H1 (cell line): ENCODE measurements around the gene EXD2. TPM values are rescaled to one million over a fixed set of nuclear protein-coding genes. Genes with fewer than 3 reads are reported as not detected.
A peak's percentile ranks its signal among the peaks of the same experiment; 100 is the strongest.

Experiments
- CTCF ChIA-PET: fragments of 300-600 bp; sonication (Branson Sonifier 250); formaldehyde crosslinking; loops from one replicate; lab custom pipeline; 2021; ENCODE audit not compliant: partially characterized antibody; lab: Charles Lee
- POLR2A ChIA-PET: fragments of 300-600 bp; sonication (Branson Sonifier 250); formaldehyde crosslinking; loops from one replicate; lab custom pipeline; 2021; ENCODE audit warnings: inconsistent platforms; ENCODE audit not compliant: partially characterized antibody; lab: Charles Lee
- DNase-seq, 2 experiments: peaks; one replicate each; pipeline versions ENCODE4 v3.0.0 to v3.0.0-alpha.2; 2010 to 2022; ENCODE audit warnings: low spot score in 2 of 2, low read depth in 1 of 2, mixed read lengths in 1 of 2
- FAIRE-seq: peaks from 2 replicates; lab custom pipeline; 2011; peaks lifted over from hg19 to GRCh38; lab: Jason Lieb, UNC
- H2AFZ ChIP-seq: 2 replicates; pipeline ENCODE4 v1.8.1; 2012; ENCODE audit warnings: low read length, inconsistent platforms
- H2AK5ac ChIP-seq: 2 replicates; pipeline ENCODE4 v1.6.1; 2013; ENCODE audit warnings: low read depth, low read length
- H2BK120ac ChIP-seq: replicated peaks from 2 replicates; pipeline ENCODE3; 2013; ENCODE audit warnings: low read depth, low read length, inconsistent platforms
- H2BK12ac ChIP-seq: 2 replicates; pipeline ENCODE4 v1.6.1; 2013; ENCODE audit warnings: low read depth, low read length
- H2BK15ac ChIP-seq: 2 replicates; pipeline ENCODE4 v1.6.1; 2013; ENCODE audit warnings: low read length
- H2BK20ac ChIP-seq: 2 replicates; pipeline ENCODE4 v1.6.1; 2013; ENCODE audit warnings: low read length
- H2BK5ac ChIP-seq: 2 replicates; pipeline ENCODE4 v1.6.1; 2013; ENCODE audit warnings: low read depth, low read length
- H3K14ac ChIP-seq: 2 replicates; pipeline ENCODE4 v1.6.1; 2013; ENCODE audit warnings: inconsistent platforms; ENCODE audit not compliant: insufficient read length
- H3K18ac ChIP-seq: 2 replicates; pipeline ENCODE4 v1.6.1; 2013; ENCODE audit warnings: low read length; ENCODE audit errors: extremely low read depth
- H3K23ac ChIP-seq: 2 replicates; pipeline ENCODE4 v1.6.1; 2013; ENCODE audit warnings: inconsistent platforms; ENCODE audit not compliant: insufficient read length
- H3K23me2 ChIP-seq: 2 replicates; pipeline ENCODE4 v1.6.1; 2013; ENCODE audit warnings: low read depth, low read length
- H3K27ac ChIP-seq: 2 replicates; pipeline ENCODE4 v1.6.1; 2011; ENCODE audit warnings: low read depth, low read length, inconsistent platforms
- H3K27me3 ChIP-seq, 4 experiments: replicated peaks in 1 of 4; 1 replicate in 1 of 4; 2 replicates in 3 of 4; pipeline versions ENCODE4 v1.6.1 to v1.8.1; 2011 to 2013; ENCODE audit warnings: low read length in 3 of 4, mild to moderate bottlenecking in 3 of 4, inconsistent platforms in 2 of 4, mixed read lengths in 2 of 4, moderate library complexity in 1 of 4; ENCODE audit not compliant: control insufficient read depth in 3 of 4, insufficient read depth in 3 of 4; ENCODE audit errors: extremely low read depth in 1 of 4
- H3K36me3 ChIP-seq, 4 experiments: 2 replicates each; pipeline versions ENCODE4 v1.6.1 to v1.8.1; 2011 to 2013; ENCODE audit warnings: mild to moderate bottlenecking in 4 of 4, low read length in 3 of 4, moderate library complexity in 2 of 4, control low read depth in 1 of 4, inconsistent platforms in 1 of 4; ENCODE audit not compliant: insufficient read depth in 4 of 4, control insufficient read depth in 2 of 4
- H3K4ac ChIP-seq: replicated peaks from 2 replicates; pipeline ENCODE3; 2013; ENCODE audit warnings: low read length, low read depth, mixed read lengths, inconsistent platforms; ENCODE audit not compliant: insufficient read length
- H3K4me1 ChIP-seq, 4 experiments: replicated peaks in 1 of 4; 1 replicate in 1 of 4; 2 replicates in 3 of 4; pipeline versions ENCODE4 v1.6.1 to v1.8.1; 2011 to 2013; ENCODE audit warnings: low read length in 3 of 4, inconsistent platforms in 2 of 4, mixed read lengths in 1 of 4; ENCODE audit not compliant: insufficient read depth in 4 of 4, control insufficient read depth in 3 of 4
- H3K4me2 ChIP-seq, 2 experiments: 2 replicates each; pipeline versions ENCODE4 v1.6.1 to v1.8.1; 2011 to 2013; ENCODE audit warnings: low read depth in 2 of 2, low read length in 2 of 2, control low read depth in 1 of 2, inconsistent platforms in 1 of 2, mild to moderate bottlenecking in 1 of 2; ENCODE audit not compliant: insufficient read depth in 1 of 2
- H3K4me3 ChIP-seq, 4 experiments: fragments of 200-600, 300-600 bp in 1 of 4; sonication (generic), shearing (Covaris generic), sonication (Bioruptor Twin) in 1 of 4; 2 replicates each; pipeline versions ENCODE4 v1.5.1 to v1.8.1; 2011 to 2016; ENCODE audit warnings: low read length in 4 of 4, low read depth in 3 of 4, control low read depth in 2 of 4, inconsistent platforms in 2 of 4, mild to moderate bottlenecking in 2 of 4, mixed read lengths in 1 of 4, moderate library complexity in 1 of 4; ENCODE audit not compliant: insufficient read depth in 2 of 4; ENCODE audit errors: extremely low read depth in 1 of 4
- H3K56ac ChIP-seq: replicated peaks from 2 replicates; pipeline ENCODE3; 2013; ENCODE audit warnings: low read depth, mild to moderate bottlenecking, mixed read lengths, low read length, inconsistent platforms; ENCODE audit not compliant: insufficient read length
- H3K79me1 ChIP-seq: 2 replicates; pipeline ENCODE4 v1.6.1; 2013; ENCODE audit warnings: low read depth, low read length, control low read depth
- H3K79me2 ChIP-seq, 2 experiments: 2 replicates each; pipeline versions ENCODE4 v1.6.1 to v1.8.1; 2012 to 2013; ENCODE audit warnings: low read length in 2 of 2, mild to moderate bottlenecking in 2 of 2, inconsistent platforms in 1 of 2; ENCODE audit not compliant: insufficient read depth in 2 of 2, control insufficient read depth in 1 of 2
- H3K9ac ChIP-seq, 4 experiments: replicated peaks in 1 of 4; 1 replicate in 1 of 4; 2 replicates in 3 of 4; pipeline versions ENCODE4 v1.6.1 to v1.8.1; 2011 to 2013; ENCODE audit warnings: low read depth in 3 of 4, low read length in 3 of 4, control low read depth in 2 of 4, mild to moderate bottlenecking in 2 of 4, moderate library complexity in 2 of 4, inconsistent platforms in 1 of 4; ENCODE audit errors: extremely low read depth in 1 of 4
- H3K9me3 ChIP-seq, 2 experiments: 2 replicates each; pipeline versions ENCODE4 v1.6.1 to v1.8.1; 2012 to 2013; ENCODE audit warnings: mild to moderate bottlenecking in 2 of 2, moderate library complexity in 2 of 2, control low read depth in 1 of 2, inconsistent platforms in 1 of 2, low read depth in 1 of 2, low read length in 1 of 2, mixed read lengths in 1 of 2; ENCODE audit not compliant: insufficient read depth in 2 of 2
- H4K20me1 ChIP-seq, 2 experiments: replicated peaks in 1 of 2; 2 replicates each; pipeline versions ENCODE3 to v1.8.1; 2011 to 2013; ENCODE audit warnings: inconsistent platforms in 2 of 2, low read length in 2 of 2, mild to moderate bottlenecking in 1 of 2; ENCODE audit not compliant: insufficient read depth in 2 of 2, control insufficient read depth in 1 of 2
- H4K5ac ChIP-seq: 2 replicates; pipeline ENCODE4 v1.6.1; 2013; ENCODE audit warnings: low read length, low read depth, mixed read lengths, inconsistent platforms; ENCODE audit not compliant: insufficient read length
- H4K8ac ChIP-seq: 2 replicates; pipeline ENCODE4 v1.8.0; 2013; ENCODE audit warnings: mild to moderate bottlenecking, moderate library complexity, low read length, inconsistent platforms; ENCODE audit not compliant: insufficient read depth; ENCODE audit errors: extremely low read depth
- H4K91ac ChIP-seq: replicated peaks from 2 replicates; pipeline ENCODE3; 2013; ENCODE audit warnings: low read length, mixed read lengths, inconsistent platforms; ENCODE audit not compliant: insufficient read length
- JUND ChIP-seq: IDR thresholded peaks from 2 replicates; pipeline ENCODE4 v1.6.1; 2011; ENCODE audit warnings: mild to moderate bottlenecking, improper control_type of control experiment, low read length
- KDM1A ChIP-seq: fragments of 200-600, 300-600 bp; sonication (generic); IDR thresholded peaks from 2 replicates; pipeline ENCODE4 v1.7.1; 2016; ENCODE audit warnings: mild to moderate bottlenecking, low read length, borderline replicate concordance
- POU5F1 ChIP-seq: IDR thresholded peaks from 2 replicates; pipeline ENCODE4 v1.6.1; 2011; ENCODE audit warnings: low read depth, mild to moderate bottlenecking, low read length, moderate library complexity
- TEAD4 ChIP-seq: IDR thresholded peaks from 2 replicates; pipeline ENCODE4 v1.6.1; 2012; ENCODE audit warnings: low read depth, low read length, inconsistent platforms, mixed read lengths
- WGBS, 2 experiments: shearing (Covaris generic) in 1 of 2; methylation state at CpG; one replicate each; pipeline versions ENCODE4 v1.1.6 to v1.1.7; 2013 to 2015; ENCODE audit warnings: low lambda C conversion rate in 2 of 2, mixed read lengths in 2 of 2, inconsistent platforms in 1 of 2, low coverage in 1 of 2, missing lambda C conversion rate in 1 of 2; ENCODE audit not compliant: insufficient replicate concordance in 2 of 2, insufficient coverage in 1 of 2, insufficient read length in 1 of 2; ENCODE audit errors: extremely low coverage in 1 of 2, missing lambda C conversion rate in 1 of 2; 5-methylcytosine and 5-hydroxymethylcytosine counted together
- polyA plus RNA-seq, 7 experiments: library from polyadenylated mRNA; depleted of rRNA in 3 of 7; stranded (reverse) in 5 of 7; unstranded in 2 of 7; fragments of >200 nt in 5 of 7; fragments of 200-250 nt in 2 of 7; gene quantifications; 1 replicate in 5 of 7; 2 replicates in 1 of 7; 4 replicates in 1 of 7; pipeline versions ENCODE4 v1.2.1 to v1.2.3, GENCODE V29; 2011 to 2013; ENCODE audit warnings: missing spikeins in 2 of 7, mixed read lengths in 2 of 7
- total RNA-seq: library from RNA; stranded (reverse); fragmentation: NEBNext Ultra II Directional; extraction: Animal tissue kit (Norgen Biotek cat#: 25700); gene quantifications from 2 replicates; pipeline ENCODE4 v1.2.1, GENCODE V29; 2021

Gene EXD2
- total and polyA plus RNA-seq, 2 of the 8 experiments (the other 6 are each of a cell fraction or from before 2014, with no cell fraction given), result 11.9 to 25.9 TPM

DNA sequence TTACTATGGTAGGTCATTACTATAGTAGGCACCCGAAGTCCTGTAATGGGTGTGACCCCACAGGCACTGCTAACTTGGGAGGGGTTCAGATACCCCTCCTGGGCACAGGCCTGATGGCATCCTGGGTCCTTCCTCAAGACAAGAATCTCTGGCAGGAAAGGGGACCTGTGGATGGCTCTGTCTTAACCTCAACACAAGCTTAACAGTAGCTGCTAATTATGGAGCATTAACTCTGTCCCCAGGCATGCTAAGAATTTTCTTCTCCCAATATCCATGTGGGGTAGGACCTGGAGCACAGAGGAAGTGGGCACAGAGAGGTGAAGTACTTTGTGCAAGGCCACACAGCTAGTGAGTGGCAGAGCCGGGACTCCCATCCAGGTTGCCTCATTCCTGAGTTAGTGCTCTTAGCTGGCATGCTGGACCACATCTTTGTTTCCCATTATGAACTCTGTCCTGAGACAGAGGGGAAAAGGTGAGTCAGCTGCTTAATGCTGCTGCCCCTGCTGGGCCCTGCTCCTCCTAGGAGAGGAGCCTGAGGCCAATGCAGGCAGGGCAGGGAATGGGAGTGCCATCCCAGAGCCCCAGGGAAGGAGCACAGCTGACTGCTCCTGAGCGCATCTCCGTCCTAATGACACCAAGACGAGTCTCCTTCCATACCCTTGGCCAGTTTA is 100.7 kb downstream of the EXD2 start:
- no peak overlapping the region for H2AFZ ChIP-seq
- no peak overlapping the region for H2BK12ac ChIP-seq
- H4K91ac ChIP-seq, result peak overlapping the region; percentile 3
- FAIRE-seq, result no peak
- no peak overlapping the region for H3K4me3 ChIP-seq
- TF ChIP-seq TEAD4, result 0 out of 2 replicates have a peak, but pooled peaks have one; percentile 3
- TF ChIP-seq JUND, result peak; percentile 74
- peak; percentile 46; the same call in 1 of the 2 replicates for TF ChIP-seq KDM1A
- TF ChIP-seq POU5F1, result no peak
- H4K5ac ChIP-seq, result no peak overlapping the region
- no peak overlapping the region for H4K8ac ChIP-seq
- H3K9me3 ChIP-seq, result no peaks in the 10 kb centered on the region
- H4K20me1 ChIP-seq, result no peaks in the 10 kb centered on the region
- H3K79me1 ChIP-seq, result no peaks in the 10 kb centered on the region
- no peak overlapping the region for H2BK20ac ChIP-seq
- H3K18ac ChIP-seq, result no peak overlapping the region
- DNase-seq, result peak in 1 of 2 experiments; percentile 49
- WGBS, 2 experiments, result 87% methylated on average over 5 of the region's 5 CpGs; no CpG with 5 or more reads in 1 of the 2 experiments
- H3K14ac ChIP-seq, result no peak overlapping the region
- H2BK15ac ChIP-seq, result 0 out of 2 replicates have a peak overlapping the region, but pooled peaks have one; percentile 18
- no peak overlapping the region for H2BK120ac ChIP-seq
- no peak overlapping the region for H3K4ac ChIP-seq
- no peak overlapping the region for H2BK5ac ChIP-seq
- no peak overlapping the region; a peak in 1 of 4 replicates for H3K4me2 ChIP-seq
- no peaks in the 10 kb centered on the region; a peak in 1 of 7 replicates for H3K27me3 ChIP-seq
- no peaks in the 10 kb centered on the region for H3K79me2 ChIP-seq
- H2AK5ac ChIP-seq, result no peak overlapping the region
- no peak overlapping the region for H3K23ac ChIP-seq
- no peak overlapping the region for H3K9ac ChIP-seq
- POLR2A ChIA-PET, result interaction anchor here (0.6 kb wide), 1 partner anchor 84 kb away, joined by 3 read pairs; no protein-coding TSS in a partner anchor
- no peaks in the 10 kb centered on the region for H3K36me3 ChIP-seq
- peaks cover 0 to 5% (median 2%) of the 10 kb centered on the region in 4 experiments; a peak in 4 of 7 replicates for H3K4me1 ChIP-seq
- no peak overlapping the region for H3K56ac ChIP-seq
- CTCF ChIA-PET, result interaction anchor here (0.7 to 3.4 kb wide), 13 partner anchors 7 to 183 kb away, joined by 3 to 22 read pairs (median 4); no protein-coding TSS in a partner anchor
- no peak overlapping the region for H3K27ac ChIP-seq
- no peaks in the 10 kb centered on the region for H3K23me2 ChIP-seq
